Transverse colon (tissue), 4 donors: Measurements from ENCODE around the gene ZNF740.
A peak's percentile ranks its signal among the peaks of the same experiment; 100 is the strongest.

Experiments
- EP300 ChIP-seq: sonication (generic); formaldehyde crosslinking; IDR thresholded peaks from one replicate; pipeline ENCODE4 v1.6.1; 2017; ENCODE audit warnings: antibody characterized with exemption, low read depth
- POLR2A ChIP-seq: fragments of 450-650 bp; IDR thresholded peaks from one replicate; pipeline ENCODE4 v1.6.1; 2016; ENCODE audit warnings: antibody characterized with exemption, mild to moderate bottlenecking, moderate library complexity
- POLR2AphosphoS5 ChIP-seq, 3 donors: sonication (generic); formaldehyde crosslinking; IDR thresholded peaks; one replicate each; pipeline ENCODE4 v1.6.1; 2016; ENCODE audit warnings: antibody characterized with exemption in 3 of 3
- TF ChIP-seq, protein P1 (sequence below), 5 experiments: fragments of 200-600 bp in 3 of 5; fragments of 450-650 bp in 2 of 5; sonication (generic) in 3 of 5; IDR thresholded peaks; 1 replicate in 2 of 5; 2 replicates in 3 of 5; pipeline ENCODE4 v1.5.1; 2016 to 2017; ENCODE audit warnings: antibody characterized with exemption in 5 of 5, inconsistent platforms in 3 of 5, mild to moderate bottlenecking in 2 of 5, moderate library complexity in 1 of 5

DNA sequence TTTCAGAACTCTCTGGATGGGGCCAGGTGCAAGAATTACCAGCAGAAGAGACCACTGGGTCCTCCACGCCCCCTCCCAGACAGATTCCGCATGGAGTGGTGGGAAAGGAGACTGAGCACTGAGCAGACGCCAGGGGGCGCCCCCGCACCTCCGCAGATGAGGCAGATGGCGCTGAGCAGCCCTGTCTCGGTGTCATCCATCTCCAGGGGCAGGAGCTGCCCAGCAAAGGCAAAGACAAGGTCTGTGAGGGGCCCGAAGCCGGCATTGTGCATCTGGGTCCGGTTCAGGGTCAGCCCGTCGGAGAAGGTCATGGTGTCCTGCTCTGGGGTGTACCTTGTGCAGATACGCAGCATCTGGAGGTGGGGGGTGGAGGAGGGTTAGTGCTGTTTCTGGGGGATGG is 32.8 kb downstream of the ZNF740 start:
- no peak for TF ChIP-seq POLR2A
- TF ChIP-seq, protein P1, sequence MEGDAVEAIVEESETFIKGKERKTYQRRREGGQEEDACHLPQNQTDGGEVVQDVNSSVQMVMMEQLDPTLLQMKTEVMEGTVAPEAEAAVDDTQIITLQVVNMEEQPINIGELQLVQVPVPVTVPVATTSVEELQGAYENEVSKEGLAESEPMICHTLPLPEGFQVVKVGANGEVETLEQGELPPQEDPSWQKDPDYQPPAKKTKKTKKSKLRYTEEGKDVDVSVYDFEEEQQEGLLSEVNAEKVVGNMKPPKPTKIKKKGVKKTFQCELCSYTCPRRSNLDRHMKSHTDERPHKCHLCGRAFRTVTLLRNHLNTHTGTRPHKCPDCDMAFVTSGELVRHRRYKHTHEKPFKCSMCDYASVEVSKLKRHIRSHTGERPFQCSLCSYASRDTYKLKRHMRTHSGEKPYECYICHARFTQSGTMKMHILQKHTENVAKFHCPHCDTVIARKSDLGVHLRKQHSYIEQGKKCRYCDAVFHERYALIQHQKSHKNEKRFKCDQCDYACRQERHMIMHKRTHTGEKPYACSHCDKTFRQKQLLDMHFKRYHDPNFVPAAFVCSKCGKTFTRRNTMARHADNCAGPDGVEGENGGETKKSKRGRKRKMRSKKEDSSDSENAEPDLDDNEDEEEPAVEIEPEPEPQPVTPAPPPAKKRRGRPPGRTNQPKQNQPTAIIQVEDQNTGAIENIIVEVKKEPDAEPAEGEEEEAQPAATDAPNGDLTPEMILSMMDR (IDR thresholded peaks at IDR 0.05): peak; percentile 92 to 97 (median 95)
- TF ChIP-seq POLR2AphosphoS5 (IDR thresholded peaks at IDR 0.05): peak in 1 of 3 donors; percentile 11
- TF ChIP-seq EP300: no peak
